ENCODE measurements around the gene PLA2G2D.

- no peak for TF ChIP-seq ZNF274 (IDR thresholded peaks at IDR 0.05; ENCODE audit: low read depth, low read length)
- TF ChIP-seq YY1 (IDR thresholded peaks at IDR 0.05; ENCODE audit: insufficient read depth, insufficient read length) = no peak
- TF ChIP-seq SUZ12 (IDR thresholded peaks at IDR 0.05; ENCODE audit: extremely low read depth, insufficient read depth, insufficient read length) = no peak
Observed at GRCh38 chr1:20151906-20152598, 32.7 kb upstream of the PLA2G2D start.
